BJ (cell line): ENCODE results near the gene AKIRIN2. TPM values are rescaled to one million over a fixed set of nuclear protein-coding genes. Genes with fewer than 3 reads are reported as not detected.

Experiments
- CTCF ChIA-PET: fragments of 350-600 bp; formaldehyde crosslinking; extraction: SDS; loops from one replicate; lab custom pipeline; 2021; ENCODE audit warnings: antibody characterized with exemption, inconsistent platforms; lab: Yijun Ruan, JAX
- POLR2A ChIA-PET: fragments of 300-600 bp; sonication (Branson Sonifier 250); formaldehyde crosslinking; extraction: SDS; loops from one replicate; lab custom pipeline; 2021; ENCODE audit warnings: antibody characterized with exemption; lab: Charles Lee
- DNase-seq: peaks from one replicate; pipeline ENCODE4 v3.0.0-alpha.2; 2011; ENCODE audit warnings: low read depth
- H3K27me3 ChIP-seq: 2 replicates; pipeline ENCODE4 v1.6.0; 2011; ENCODE audit warnings: low read length; ENCODE audit not compliant: control insufficient read depth, insufficient read depth
- H3K36me3 ChIP-seq: 2 replicates; pipeline ENCODE4 v1.5.1; 2011; ENCODE audit warnings: low read length; ENCODE audit not compliant: control insufficient read depth, insufficient read depth
- H3K4me3 ChIP-seq: 2 replicates; pipeline ENCODE4 v1.5.1; 2011; ENCODE audit warnings: low read depth, mild to moderate bottlenecking, control low read depth, low read length
- CTCF ChIP-seq: IDR thresholded peaks from 2 replicates; pipeline ENCODE4 v1.5.1; 2011; ENCODE audit warnings: low read depth, mild to moderate bottlenecking, control low read depth, inconsistent platforms, low read length, moderate library complexity; ENCODE audit not compliant: insufficient read depth
- polyA plus RNA-seq: library from polyadenylated mRNA; depleted of rRNA; stranded (reverse); fragments of >200 nt; gene quantifications from 2 replicates; pipeline ENCODE4 v1.2.3, GENCODE V29; 2011

The AKIRIN2 gene
- polyA plus RNA-seq, 1 experiment, result 8.1 TPM

DNA sequence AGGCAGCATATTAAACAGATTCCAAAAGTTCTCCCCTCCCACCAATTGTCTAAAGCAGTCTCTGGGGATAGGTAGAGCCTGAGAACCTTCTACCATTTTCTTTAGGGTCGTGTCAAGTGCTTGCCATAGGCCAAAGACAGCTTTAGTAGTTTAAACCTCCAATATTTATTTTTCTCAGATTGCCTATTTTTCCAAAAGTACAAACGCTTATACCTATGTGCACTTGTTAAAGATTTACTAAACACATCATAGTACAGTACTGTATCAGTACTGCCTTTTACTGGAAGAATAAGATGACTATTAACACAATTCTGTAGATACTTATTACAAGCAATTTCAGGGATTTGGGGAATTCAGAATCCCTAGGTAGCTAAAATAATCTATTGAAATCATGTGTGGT, 29.4 kb downstream of the AKIRIN2 start:
- Histone ChIP-seq H3K4me3 (no peak overlapping the region), H3K27me3 (no peaks in the 10 kb centered on the region), H3K36me3 (peaks cover 6% of the 10 kb centered on the region; the same call in 1 of the 2 replicates)
- CTCF ChIA-PET, result no interaction called here
- no peak for TF ChIP-seq CTCF
- DNase-seq, result no peak
- POLR2A ChIA-PET, result no interaction called here

- Histone ChIP-seq H3K27me3 (no peaks in the 10 kb centered on the region), H3K36me3 (peaks cover 6% of the 10 kb centered on the region; the same call in 1 of the 2 replicates), H3K4me3 (no peak overlapping the region)
- ChIA-PET POLR2A (no interaction called here), CTCF (no interaction called here)
- TF ChIP-seq CTCF, result no peak
- DNase-seq, result no peak
Observed at GRCh38 chr6:87671555-87672029, 30.4 kb downstream of the AKIRIN2 start.

- CTCF ChIA-PET, result no interaction called here
- POLR2A ChIA-PET, result no interaction called here
- no peak for DNase-seq
- Histone ChIP-seq H3K4me3 (no peak overlapping the region), H3K36me3 (peaks cover 6% of the 10 kb centered on the region; the same call in 1 of the 2 replicates), H3K27me3 (no peaks in the 10 kb centered on the region)
- no peak for TF ChIP-seq CTCF
Observed at GRCh38 chr6:87670707-87671106, 31.3 kb downstream of the AKIRIN2 start.

DNA sequence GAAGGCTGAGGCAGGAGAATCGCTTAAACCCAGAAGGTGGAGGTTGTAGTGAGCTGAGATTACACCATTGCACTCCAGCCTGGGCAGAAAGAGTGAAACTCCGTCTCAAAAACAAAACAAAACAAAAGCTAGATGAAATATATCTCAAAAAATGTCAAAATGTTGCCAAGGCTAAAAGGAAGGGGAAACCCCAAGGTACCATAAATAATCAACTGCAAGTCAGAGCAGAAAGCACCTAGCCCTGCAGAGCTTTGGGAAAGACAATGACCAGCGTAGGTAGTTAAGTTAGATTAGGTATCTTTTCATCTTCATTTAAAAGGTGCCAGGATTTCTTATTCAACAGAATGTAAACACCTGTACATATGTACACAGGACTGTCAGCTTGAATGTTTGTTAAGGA, 33.0 kb downstream of the AKIRIN2 start:
- CTCF ChIA-PET, result interaction anchor here (1.0 kb wide), 1 partner anchor 40 kb away, joined by 3 read pairs; no protein-coding TSS in a partner anchor
- DNase-seq, result no peak
- POLR2A ChIA-PET, result interaction anchor here (0.5 kb wide), 1 partner anchor 38 kb away, joined by 3 read pairs; no protein-coding TSS in a partner anchor
- Histone ChIP-seq H3K27me3 (no peaks in the 10 kb centered on the region), H3K36me3 (peaks cover 3% of the 10 kb centered on the region; the same call in 1 of the 2 replicates), H3K4me3 (no peak overlapping the region)
- no peak for TF ChIP-seq CTCF

DNA sequence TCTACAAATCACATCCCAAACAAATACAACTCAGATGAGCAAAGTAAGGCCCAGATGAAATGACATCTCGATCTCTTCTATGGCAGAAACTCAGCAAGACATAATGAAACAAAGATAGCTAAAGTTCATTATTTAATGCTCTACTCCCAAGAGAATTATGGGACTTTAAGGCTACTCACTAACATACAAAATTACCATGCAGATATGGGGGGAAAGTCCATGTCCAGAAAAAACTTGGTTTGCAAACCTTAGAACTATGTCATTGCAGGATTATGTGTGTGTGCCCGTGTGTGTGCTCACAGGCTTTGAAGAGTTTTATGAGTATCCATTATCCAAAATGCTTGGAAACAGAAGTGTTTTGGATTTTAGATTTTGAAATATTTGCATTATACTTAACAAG, 34.0 kb downstream of the AKIRIN2 start:
- Histone ChIP-seq H3K36me3 (peaks cover 2% of the 10 kb centered on the region; the same call in 1 of the 2 replicates), H3K4me3 (no peak overlapping the region), H3K27me3 (no peaks in the 10 kb centered on the region)
- no peak for TF ChIP-seq CTCF
- CTCF ChIA-PET, result interaction anchor here (1.0 kb wide), 1 partner anchor 39 kb away, joined by 3 read pairs; no protein-coding TSS in a partner anchor
- DNase-seq, result no peak
- POLR2A ChIA-PET, result no interaction called here
